HG02840 (cell line): Measurements from ENCODE around the gene SCUBE1.

ENCODE experiments used
- ATAC-seq: cut with Tn5 transposase; IDR thresholded peaks from one replicate; pipeline ENCODE4 v1.9.1; 2021; ENCODE audit warnings: mild to moderate bottlenecking, moderate library complexity, moderate number of reproducible peaks; ENCODE audit not compliant: unreplicated experiment, low FRiP score

The SCUBE1 gene

DNA sequence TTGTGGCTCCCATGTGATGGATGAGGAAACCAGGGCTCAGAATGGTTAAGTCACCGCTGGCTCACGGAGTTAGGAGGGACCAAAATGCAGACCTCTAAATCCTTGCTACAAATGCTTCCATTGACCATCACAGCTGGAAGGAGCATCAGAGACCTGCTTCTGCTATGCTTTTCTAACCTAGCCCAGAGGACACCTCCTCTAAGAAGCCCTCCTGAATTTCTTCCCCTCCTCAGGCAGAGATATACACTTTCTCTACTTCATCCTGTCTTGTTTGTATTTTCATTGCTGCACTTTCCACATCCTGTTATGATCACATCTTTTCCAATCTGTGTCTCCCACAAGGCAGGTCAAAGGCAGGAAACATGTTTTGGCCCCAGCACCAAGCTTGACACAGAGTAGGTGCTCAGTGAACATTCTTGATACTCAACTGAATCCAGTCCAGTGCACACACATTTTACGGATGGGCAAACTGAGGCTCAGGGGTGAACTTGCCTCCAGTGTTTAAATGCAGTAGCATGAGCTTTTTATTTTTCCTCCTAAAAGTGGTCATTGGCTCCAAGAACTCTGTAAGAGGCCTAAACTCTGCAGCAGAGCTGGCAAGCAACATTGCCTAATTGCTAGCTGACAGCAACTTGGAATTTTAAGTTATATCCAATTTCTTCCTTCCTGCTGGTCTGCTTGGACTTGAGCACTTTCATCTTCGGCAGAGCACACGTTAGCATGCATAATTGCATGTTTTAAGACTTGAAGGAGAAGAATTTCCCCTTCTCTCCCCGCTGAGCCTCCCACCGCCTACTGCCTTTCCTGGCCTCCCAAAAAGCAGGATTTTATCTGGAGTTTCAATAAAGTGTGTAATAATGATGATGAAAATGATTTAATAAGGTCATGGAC, 12.7 kb downstream of the SCUBE1 start:
- ATAC-seq, result no peak

- no peak for ATAC-seq
Measured at GRCh38 chr22:43329061-43329460, 14.1 kb downstream of the SCUBE1 start.

DNA sequence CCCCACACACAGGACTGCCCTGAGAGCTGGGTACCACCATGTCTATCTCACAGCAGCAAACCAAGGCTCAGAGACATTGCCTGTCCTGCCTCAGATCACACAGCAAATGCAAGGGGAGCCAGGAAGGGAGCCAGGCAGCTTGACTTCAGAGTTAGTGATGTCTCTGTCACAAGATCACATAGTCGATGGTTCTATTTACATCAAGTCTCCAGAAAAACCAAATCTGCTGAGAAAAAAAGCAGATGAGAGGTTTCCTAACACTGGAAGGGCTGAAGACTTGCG, 16.1 kb downstream of the SCUBE1 start:
- ATAC-seq, result no peak

DNA sequence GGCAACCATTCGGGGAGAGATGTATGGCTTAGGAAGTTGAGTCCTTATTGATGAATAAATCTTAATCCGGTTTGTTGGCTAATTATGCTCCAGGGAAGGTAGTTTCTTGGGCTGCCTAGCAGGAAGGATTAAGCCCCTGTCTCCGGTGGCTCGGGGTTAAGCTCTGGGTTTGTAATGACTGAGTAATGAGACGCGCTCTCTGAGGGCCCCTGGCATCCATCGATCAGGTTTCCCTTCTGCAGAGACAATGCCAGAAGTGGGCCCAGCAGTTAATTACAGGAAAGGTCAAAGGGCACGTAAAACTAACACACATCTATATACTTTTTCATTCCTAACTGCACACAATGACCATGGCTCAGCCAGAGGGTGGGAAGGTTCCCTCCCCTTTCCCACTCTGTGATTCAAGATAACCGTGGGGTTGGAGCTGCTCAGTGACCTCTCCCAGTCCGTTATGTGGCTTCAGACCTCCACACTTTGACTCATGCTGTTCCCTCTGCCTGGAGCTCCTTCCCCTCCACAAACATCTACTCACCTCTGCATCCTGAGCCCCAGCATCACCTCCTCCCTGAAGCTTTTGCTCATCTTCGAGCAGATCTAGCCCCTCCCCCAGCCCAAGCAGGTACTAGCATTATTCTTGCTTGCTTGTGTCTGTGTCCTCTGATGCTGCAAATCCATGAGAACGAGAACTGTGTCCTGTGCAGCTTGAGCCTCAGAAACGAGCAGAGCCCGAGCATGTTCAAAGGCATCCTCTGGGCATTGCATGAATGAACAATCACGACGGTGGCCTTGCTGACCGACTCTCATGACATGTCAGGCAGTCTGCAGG, 16.6 kb downstream of the SCUBE1 start:
- no peak for ATAC-seq

- no peak for ATAC-seq
Measured at GRCh38 chr22:43325176-43325575, 18.0 kb downstream of the SCUBE1 start.

DNA sequence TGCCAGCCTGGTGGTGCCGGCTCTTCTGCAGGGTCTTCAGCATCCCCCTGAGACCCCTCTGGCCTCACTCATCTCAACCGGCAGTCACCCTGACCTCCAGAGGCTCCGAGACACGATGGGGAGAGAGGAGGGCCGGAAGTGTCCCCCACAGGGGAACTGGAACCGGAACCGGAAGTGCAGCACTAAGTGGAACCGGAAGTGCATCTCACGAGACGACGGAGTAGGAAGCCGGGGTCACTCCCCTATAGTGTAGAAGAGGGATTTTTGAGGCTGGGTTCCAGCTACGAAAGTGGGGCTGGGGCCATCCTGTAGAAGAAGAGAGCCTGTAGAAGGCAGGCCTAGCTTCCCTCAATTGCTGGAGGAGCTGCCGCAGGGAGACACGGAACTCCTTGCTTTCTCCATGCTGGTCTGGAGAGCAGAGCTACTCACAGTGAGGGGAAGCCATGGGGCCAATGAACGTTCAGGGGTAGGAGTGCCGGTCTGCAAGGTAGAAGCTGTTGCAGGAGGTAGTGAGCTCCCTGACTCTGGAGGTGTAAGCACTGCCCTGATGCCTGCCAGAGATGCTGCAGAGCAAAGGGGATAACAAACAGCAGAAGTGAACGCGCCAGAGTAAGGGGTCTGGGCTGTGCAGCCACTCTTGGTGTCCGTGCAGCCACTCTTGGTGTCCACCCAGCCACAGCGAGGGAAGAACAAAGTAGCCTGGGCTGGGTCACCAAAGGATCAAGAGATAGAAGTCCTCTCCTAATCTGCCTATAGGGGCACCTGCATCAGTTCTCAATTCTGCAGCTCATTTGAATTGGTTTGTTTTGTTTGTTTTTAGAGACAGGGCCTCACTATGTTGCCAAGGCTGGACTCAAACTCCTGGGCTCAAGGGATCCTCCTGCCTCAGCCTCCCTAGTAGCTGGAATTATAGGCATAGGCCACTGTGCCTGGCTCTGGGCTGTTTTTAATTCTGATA, 21.9 kb downstream of the SCUBE1 start:
- no peak for ATAC-seq

GRCh38 chr22:43319661-43320486, 23.3 kb downstream of the SCUBE1 start:
- ATAC-seq, result no peak

GRCh38 chr22:43317239-43317638, 25.9 kb downstream of the SCUBE1 start:
- ATAC-seq, result no peak

DNA sequence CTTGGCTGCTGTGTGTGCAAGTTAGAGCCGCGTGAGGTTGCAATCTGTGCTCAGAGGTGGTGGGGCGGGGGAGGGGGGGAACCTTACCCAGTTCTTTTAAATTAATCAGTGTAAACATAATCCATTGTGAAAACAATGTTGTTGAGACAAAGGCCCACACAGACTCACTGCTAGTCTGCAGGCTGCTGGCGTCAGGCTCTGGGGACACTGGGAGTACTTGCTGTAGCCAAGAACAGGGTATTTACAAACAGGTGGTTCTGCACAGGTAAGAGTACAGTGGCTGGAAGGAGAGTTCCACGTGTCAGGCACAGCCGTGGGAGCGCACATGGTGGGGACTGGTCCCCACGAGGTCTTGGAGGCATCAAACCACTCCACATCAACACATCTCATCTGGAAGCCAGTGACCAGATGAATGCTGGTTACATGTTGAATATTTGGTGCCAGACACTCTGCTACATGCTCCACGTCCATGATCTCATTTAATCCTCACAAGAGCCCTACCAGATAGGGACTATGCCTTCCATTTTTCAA, 27.4 kb downstream of the SCUBE1 start:
- no peak for ATAC-seq

- ATAC-seq, result no peak
Measured at GRCh38 chr22:43314611-43315010, 28.6 kb downstream of the SCUBE1 start.

GRCh38 chr22:43313890-43314474, 29.2 kb downstream of the SCUBE1 start:
- no peak for ATAC-seq

DNA sequence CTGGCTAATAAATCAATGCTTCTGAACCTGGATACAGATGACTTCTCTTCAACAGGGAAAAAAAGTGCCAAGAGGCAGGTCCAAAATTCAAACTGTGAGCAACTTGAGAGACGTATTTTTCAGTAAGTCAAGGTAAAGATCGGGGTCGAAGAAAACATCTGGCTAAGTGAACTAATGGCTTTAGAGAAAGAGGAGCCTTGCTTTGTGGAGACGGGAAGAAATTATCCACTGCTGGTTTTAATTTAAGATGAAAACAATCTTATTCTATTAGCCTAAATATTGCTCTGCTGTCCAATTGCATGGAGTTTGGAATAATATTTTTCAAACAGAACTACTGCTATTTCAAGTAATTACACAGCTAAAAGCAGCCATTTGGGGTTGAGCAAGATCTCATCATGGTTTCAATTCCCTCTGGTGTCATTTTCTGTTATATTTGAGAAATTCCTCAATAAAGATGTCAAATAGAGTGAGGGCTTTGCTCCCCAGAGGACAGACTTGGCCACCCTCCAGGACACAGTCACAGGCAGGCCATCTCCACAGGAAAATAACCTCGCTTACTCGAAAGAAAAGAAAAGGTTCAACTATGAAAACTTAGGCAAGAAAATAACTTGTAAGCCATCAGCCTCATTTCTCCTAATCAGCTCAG, 29.8 kb downstream of the SCUBE1 start:
- no peak for ATAC-seq

DNA sequence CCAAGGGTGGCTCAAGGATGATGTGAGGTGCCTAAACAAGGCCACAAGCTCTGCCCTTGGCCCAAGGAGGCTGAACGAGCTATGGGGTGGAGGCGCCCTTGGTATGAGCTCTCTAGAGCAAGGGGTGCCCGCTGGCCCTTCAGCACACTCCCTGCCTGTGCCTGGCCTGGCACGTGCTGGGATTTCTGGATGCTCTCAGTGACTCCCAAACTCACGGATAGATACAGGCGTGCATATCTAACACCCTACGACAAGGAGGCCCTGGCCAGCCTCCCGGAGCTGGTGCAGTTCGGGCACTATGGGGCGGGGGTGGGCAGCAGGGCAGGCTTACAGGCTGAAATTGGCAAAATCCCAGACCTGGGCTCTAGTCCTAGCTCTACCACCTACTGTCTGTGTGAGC, 30.6 kb downstream of the SCUBE1 start:
- no peak for ATAC-seq

DNA sequence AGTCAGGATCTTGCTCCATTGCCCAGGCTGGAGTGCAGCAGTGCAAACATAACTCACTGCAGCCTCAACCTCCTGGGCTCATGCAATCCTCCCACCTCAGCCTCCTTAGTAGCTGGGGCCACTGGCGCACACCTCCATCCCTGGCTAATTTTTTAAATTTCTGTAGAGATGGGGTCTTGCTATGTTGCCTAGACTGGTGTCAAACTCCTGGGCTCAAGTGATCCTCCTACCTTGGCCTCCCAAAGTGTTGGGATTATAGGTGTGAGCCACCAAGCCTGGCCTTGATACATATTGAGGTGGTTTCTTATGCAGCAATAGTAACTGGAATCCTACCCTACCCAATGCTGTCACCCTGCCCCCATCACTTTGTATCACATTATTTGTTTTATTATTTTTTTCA, 32.4 kb downstream of the SCUBE1 start:
- ATAC-seq, result no peak

GRCh38 chr22:43310311-43310710, 32.9 kb downstream of the SCUBE1 start:
- no peak for ATAC-seq

DNA sequence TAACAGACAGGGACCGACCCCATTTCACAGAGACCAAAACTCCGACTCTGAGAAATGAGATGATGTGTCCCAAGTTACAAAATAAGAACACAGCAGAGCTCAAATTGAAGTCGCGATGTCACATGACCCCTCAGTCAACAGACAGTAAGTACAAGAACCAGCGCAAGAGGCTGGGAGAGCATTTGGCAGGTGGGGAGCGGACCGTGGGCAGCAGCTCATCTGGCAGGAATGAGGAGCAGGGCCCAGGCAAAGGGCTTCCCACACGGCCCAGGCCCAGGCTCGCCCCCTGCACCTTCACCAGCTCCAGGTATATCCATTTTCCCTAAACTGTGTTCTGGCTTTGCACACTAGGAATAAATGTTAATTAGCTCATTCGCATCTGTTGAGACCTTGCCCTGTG, 34.3 kb downstream of the SCUBE1 start:
- ATAC-seq, result no peak

- no peak for ATAC-seq
Measured at GRCh38 chr22:43308060-43308830, 34.9 kb downstream of the SCUBE1 start.

- ATAC-seq, result no peak
Measured at GRCh38 chr22:43305806-43306205, 37.4 kb downstream of the SCUBE1 start.
